ENCODE results near the gene PTPN2.
"Not testable (repeated sequence)": the region's sequence is repeated elsewhere in the genome, so short reads cannot be mapped to it uniquely, and the experiment has no call there.

Gene PTPN2

GRCh38 chr18:12911929-12912703 lies 28.1 kb upstream of the PTPN2 start:
- no peaks in the 10 kb centered on the region for H3K4me1 ChIP-seq (ENCODE audit: control insufficient read depth, insufficient read depth, low read length)
- H3K27ac ChIP-seq (ENCODE audit: low read depth, low read length), result no peak overlapping the region
- H3K9ac ChIP-seq (ENCODE audit: low read depth, low read length), result no peak overlapping the region
- no peaks in the 10 kb centered on the region for H3K36me3 ChIP-seq (ENCODE audit: control insufficient read depth, insufficient read depth, low read length)
- H3K27me3 ChIP-seq (ENCODE audit: control insufficient read depth, insufficient read depth, low read length), result no peaks in the 10 kb centered on the region
- no peak overlapping the region for H3K4me3 ChIP-seq (ENCODE audit: low read depth, low read length)
- H3K9me3 ChIP-seq (ENCODE audit: control insufficient read depth, insufficient read depth, low read length), result no peaks in the 10 kb centered on the region

- Histone ChIP-seq H3K9me3 (ENCODE audit: control insufficient read depth, insufficient read depth, low read length) (no peaks in the 10 kb centered on the region), H3K36me3 (ENCODE audit: control insufficient read depth, insufficient read depth, low read length) (no peaks in the 10 kb centered on the region), H3K27ac (ENCODE audit: low read depth, low read length) (no peak overlapping the region), H3K27me3 (ENCODE audit: control insufficient read depth, insufficient read depth, low read length) (no peaks in the 10 kb centered on the region), H3K4me1 (ENCODE audit: control insufficient read depth, insufficient read depth, low read length) (no peaks in the 10 kb centered on the region), H3K4me3 (ENCODE audit: low read depth, low read length) (no peak overlapping the region), H3K9ac (ENCODE audit: low read depth, low read length) (no peak overlapping the region)
Measured at GRCh38 chr18:12911025-12911928, 27.2 kb upstream of the PTPN2 start.

GRCh38 chr18:12908706-12909105 lies 24.7 kb upstream of the PTPN2 start:
- Histone ChIP-seq H3K27ac (ENCODE audit: low read depth, low read length) (no peak overlapping the region), H3K9ac (ENCODE audit: low read depth, low read length) (no peak overlapping the region)

GRCh38 chr18:12907258-12907925 lies 23.4 kb upstream of the PTPN2 start:
- Histone ChIP-seq H3K27ac (ENCODE audit: low read depth, low read length) (no peak overlapping the region), H3K9ac (ENCODE audit: low read depth, low read length) (no peak overlapping the region), H3K4me1 (ENCODE audit: control insufficient read depth, insufficient read depth, low read length) (no peaks in the 10 kb centered on the region)

More at GRCh38 chr18:12908706-12909105, 24.7 kb upstream of the PTPN2 start:
- H3K4me3 ChIP-seq (ENCODE audit: low read depth, low read length), result no peak overlapping the region
- no peaks in the 10 kb centered on the region for H3K4me1 ChIP-seq (ENCODE audit: control insufficient read depth, insufficient read depth, low read length)
- no peaks in the 10 kb centered on the region for H3K36me3 ChIP-seq (ENCODE audit: control insufficient read depth, insufficient read depth, low read length)
- no peaks in the 10 kb centered on the region for H3K27me3 ChIP-seq (ENCODE audit: control insufficient read depth, insufficient read depth, low read length)
- no peaks in the 10 kb centered on the region for H3K9me3 ChIP-seq (ENCODE audit: control insufficient read depth, insufficient read depth, low read length)

GRCh38 chr18:12906773-12907172 lies 22.7 kb upstream of the PTPN2 start:
- no peak overlapping the region for H3K9ac ChIP-seq (ENCODE audit: low read depth, low read length)
- H3K27ac ChIP-seq (ENCODE audit: low read depth, low read length), result no peak overlapping the region

More at GRCh38 chr18:12907258-12907925, 23.4 kb upstream of the PTPN2 start:
- Histone ChIP-seq H3K36me3 (ENCODE audit: control insufficient read depth, insufficient read depth, low read length) (no peaks in the 10 kb centered on the region), H3K9me3 (ENCODE audit: control insufficient read depth, insufficient read depth, low read length) (no peaks in the 10 kb centered on the region), H3K27me3 (ENCODE audit: control insufficient read depth, insufficient read depth, low read length) (no peaks in the 10 kb centered on the region), H3K4me3 (ENCODE audit: low read depth, low read length) (no peak overlapping the region)

GRCh38 chr18:12906119-12906518 lies 22.1 kb upstream of the PTPN2 start:
- Histone ChIP-seq H3K9ac (ENCODE audit: low read depth, low read length) (no peak overlapping the region), H3K4me1 (ENCODE audit: control insufficient read depth, insufficient read depth, low read length) (no peaks in the 10 kb centered on the region), H3K27ac (ENCODE audit: low read depth, low read length) (no peak overlapping the region), H3K4me3 (ENCODE audit: low read depth, low read length) (no peak overlapping the region), H3K27me3 (ENCODE audit: control insufficient read depth, insufficient read depth, low read length) (no peaks in the 10 kb centered on the region), H3K36me3 (ENCODE audit: control insufficient read depth, insufficient read depth, low read length) (no peaks in the 10 kb centered on the region), H3K9me3 (ENCODE audit: control insufficient read depth, insufficient read depth, low read length) (no peaks in the 10 kb centered on the region)

More at GRCh38 chr18:12906773-12907172, 22.7 kb upstream of the PTPN2 start:
- Histone ChIP-seq H3K4me1 (ENCODE audit: control insufficient read depth, insufficient read depth, low read length) (no peaks in the 10 kb centered on the region), H3K9me3 (ENCODE audit: control insufficient read depth, insufficient read depth, low read length) (no peaks in the 10 kb centered on the region), H3K4me3 (ENCODE audit: low read depth, low read length) (no peak overlapping the region), H3K27me3 (ENCODE audit: control insufficient read depth, insufficient read depth, low read length) (no peaks in the 10 kb centered on the region), H3K36me3 (ENCODE audit: control insufficient read depth, insufficient read depth, low read length) (no peaks in the 10 kb centered on the region)

GRCh38 chr18:12904012-12904516 lies 20.0 kb upstream of the PTPN2 start:
- H3K4me3 ChIP-seq (ENCODE audit: low read depth, low read length), result no peak overlapping the region
- no peak overlapping the region for H3K27ac ChIP-seq (ENCODE audit: low read depth, low read length)
- H3K27me3 ChIP-seq (ENCODE audit: control insufficient read depth, insufficient read depth, low read length), result no peaks in the 10 kb centered on the region
- H3K36me3 ChIP-seq (ENCODE audit: control insufficient read depth, insufficient read depth, low read length), result no peaks in the 10 kb centered on the region
- H3K4me1 ChIP-seq (ENCODE audit: control insufficient read depth, insufficient read depth, low read length), result no peaks in the 10 kb centered on the region
- H3K9me3 ChIP-seq (ENCODE audit: control insufficient read depth, insufficient read depth, low read length), result no peaks in the 10 kb centered on the region
- no peak overlapping the region for H3K9ac ChIP-seq (ENCODE audit: low read depth, low read length)

- not testable (repeated sequence) for H3K36me3 ChIP-seq (ENCODE audit: control insufficient read depth, insufficient read depth, low read length); H3K4me1 ChIP-seq (ENCODE audit: control insufficient read depth, insufficient read depth, low read length); H3K4me3 ChIP-seq (ENCODE audit: low read depth, low read length); H3K27ac ChIP-seq (ENCODE audit: low read depth, low read length); H3K27me3 ChIP-seq (ENCODE audit: control insufficient read depth, insufficient read depth, low read length); H3K9ac ChIP-seq (ENCODE audit: low read depth, low read length); H3K9me3 ChIP-seq (ENCODE audit: control insufficient read depth, insufficient read depth, low read length)
Measured at GRCh38 chr18:12901208-12901607, 17.2 kb upstream of the PTPN2 start.

GRCh38 chr18:12896784-12897333 lies 12.8 kb upstream of the PTPN2 start:
- not testable (repeated sequence) for H3K9ac ChIP-seq (ENCODE audit: low read depth, low read length); H3K27me3 ChIP-seq (ENCODE audit: control insufficient read depth, insufficient read depth, low read length); H3K27ac ChIP-seq (ENCODE audit: low read depth, low read length); H3K4me1 ChIP-seq (ENCODE audit: control insufficient read depth, insufficient read depth, low read length); H3K9me3 ChIP-seq (ENCODE audit: control insufficient read depth, insufficient read depth, low read length); H3K4me3 ChIP-seq (ENCODE audit: low read depth, low read length); H3K36me3 ChIP-seq (ENCODE audit: control insufficient read depth, insufficient read depth, low read length)

GRCh38 chr18:12895626-12896025 lies 11.6 kb upstream of the PTPN2 start:
- no peaks in the 10 kb centered on the region for H3K9me3 ChIP-seq (ENCODE audit: control insufficient read depth, insufficient read depth, low read length)
- no peaks in the 10 kb centered on the region for H3K36me3 ChIP-seq (ENCODE audit: control insufficient read depth, insufficient read depth, low read length)
- no peak overlapping the region for H3K9ac ChIP-seq (ENCODE audit: low read depth, low read length)

More at GRCh38 chr18:12895626-12896025, 11.6 kb upstream of the PTPN2 start:
- Histone ChIP-seq H3K4me3 (ENCODE audit: low read depth, low read length) (no peak overlapping the region), H3K27ac (ENCODE audit: low read depth, low read length) (no peak overlapping the region), H3K4me1 (ENCODE audit: control insufficient read depth, insufficient read depth, low read length) (peaks cover 5% of the 10 kb centered on the region; the same call in 1 of the 2 replicates), H3K27me3 (ENCODE audit: control insufficient read depth, insufficient read depth, low read length) (no peaks in the 10 kb centered on the region)
